ENCODE measurements around the gene TCEA3.

Gene TCEA3

DNA sequence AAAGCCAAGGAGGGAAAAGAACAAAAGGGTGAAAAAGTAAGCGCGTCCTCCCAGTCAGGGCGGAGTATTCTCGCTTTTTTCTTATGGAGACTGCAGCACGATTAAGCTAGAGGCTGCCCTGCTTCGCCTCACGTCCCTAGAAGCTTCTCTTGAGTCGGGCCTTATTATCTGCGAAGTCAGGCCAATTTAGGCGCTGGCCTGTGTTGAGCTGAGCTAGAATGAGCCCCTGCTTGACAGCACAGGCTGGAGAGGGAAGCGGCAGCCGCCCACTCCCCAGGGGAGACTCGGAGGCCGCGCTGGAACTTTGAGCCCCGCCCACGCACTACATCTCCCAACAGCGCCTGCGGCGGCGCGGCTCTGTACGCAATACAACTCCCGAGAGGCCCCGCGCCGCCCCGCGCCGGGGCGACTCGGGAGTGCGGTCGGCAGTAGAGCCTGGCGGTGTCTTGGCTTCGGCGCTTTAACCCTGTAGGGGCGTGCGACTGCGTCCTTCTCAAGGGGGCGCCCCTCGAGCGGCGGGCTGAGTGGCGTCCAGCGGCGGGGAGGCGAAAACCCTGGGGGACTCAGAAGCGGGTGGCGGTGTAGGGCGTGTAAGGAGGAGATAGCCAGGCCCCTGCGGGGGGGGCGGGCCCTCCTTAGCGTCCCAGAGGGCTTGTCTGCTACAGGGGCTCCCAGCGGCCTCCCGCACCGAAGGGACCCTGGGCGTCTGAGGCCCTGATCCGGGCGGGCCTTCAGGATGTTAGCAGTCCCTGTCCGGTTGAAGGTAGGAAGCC lies 55.8 kb downstream of the TCEA3 start:
- Histone ChIP-seq H3K9me3 (peaks cover 4% of the 10 kb centered on the region), H3K36me3 (replicated peaks) (peaks cover 30% of the 10 kb centered on the region), H3K27me3 (ENCODE audit: low read depth) (no peaks in the 10 kb centered on the region), H3K4me3 (peak overlapping the region; percentile 84), H3K4me1 (peaks cover 31% of the 10 kb centered on the region)
- in situ Hi-C loops (cut with MboI; ENCODE audit: low sequenced_read_pairs), result no loop called here
- DNase-seq (ENCODE audit: low spot score in 2 of 2), result peak; percentile 94 to 95

DNA sequence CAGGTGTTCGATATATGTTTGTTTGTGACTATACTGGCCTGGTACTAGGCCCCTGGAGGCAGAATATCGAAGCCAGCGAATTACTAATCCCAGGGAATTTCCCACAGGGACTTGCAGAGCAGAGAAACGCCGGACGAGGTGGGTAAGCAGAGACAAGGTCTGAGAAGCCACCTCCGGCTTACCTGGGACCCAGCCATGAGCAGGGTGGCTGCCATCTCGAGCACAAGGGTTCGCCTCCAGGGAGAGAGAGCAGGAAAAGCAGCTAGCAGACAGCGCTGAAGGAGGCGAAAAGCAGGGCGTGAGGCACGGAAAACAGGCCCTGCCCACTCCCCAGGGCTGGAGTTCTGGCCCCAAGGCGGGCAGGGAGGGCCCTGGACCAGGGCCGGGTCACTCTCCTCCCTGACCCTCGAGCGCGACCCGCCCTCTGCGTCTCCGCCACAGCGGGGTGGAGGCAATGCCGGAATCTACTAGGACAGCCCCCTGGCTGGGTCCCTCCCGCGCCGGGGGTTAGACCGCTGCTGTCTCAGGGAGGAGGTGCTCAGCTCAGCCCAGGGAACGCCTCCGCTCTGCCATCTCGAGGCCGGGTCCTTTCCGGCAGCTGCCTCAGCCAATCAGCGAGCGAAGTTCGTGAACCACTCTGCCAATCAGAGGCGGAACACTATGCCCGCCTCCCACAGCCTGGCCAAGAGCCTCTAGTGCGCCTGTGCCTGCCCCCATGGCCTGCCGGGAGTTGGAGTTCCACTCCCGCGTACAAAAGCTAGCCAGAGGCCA lies 56.6 kb downstream of the TCEA3 start:
- H3K9me3 ChIP-seq, result peaks cover 11% of the 10 kb centered on the region
- DNase-seq (ENCODE audit: low spot score in 2 of 2), result peak; percentile 98 to 99
- in situ Hi-C loops (cut with MboI; ENCODE audit: low sequenced_read_pairs), result no loop called here
- H3K36me3 ChIP-seq (replicated peaks), result peaks cover 37% of the 10 kb centered on the region
- H3K27me3 ChIP-seq (ENCODE audit: low read depth), result no peaks in the 10 kb centered on the region
- peaks cover 31% of the 10 kb centered on the region for H3K4me1 ChIP-seq
- H3K4me3 ChIP-seq, result peak overlapping the region; percentile 84

DNA sequence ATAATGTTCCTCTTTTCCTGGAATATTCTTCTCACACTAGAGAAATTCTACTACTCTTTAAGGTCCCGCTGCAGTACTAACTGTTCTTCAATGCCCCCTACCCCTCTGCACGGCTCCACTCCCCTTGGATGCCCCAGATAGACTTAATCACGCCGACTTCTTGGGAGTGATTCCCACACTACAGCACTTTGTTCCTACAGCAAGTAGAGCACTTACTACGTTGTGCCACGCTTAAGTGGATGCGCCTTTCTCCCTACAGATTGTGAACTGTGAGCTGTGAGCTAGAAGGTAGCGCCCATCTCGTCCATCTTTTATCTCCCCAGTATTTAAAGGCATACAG lies 57.1 kb downstream of the TCEA3 start:
- H3K27me3 ChIP-seq (ENCODE audit: low read depth), result no peaks in the 10 kb centered on the region
- H3K36me3 ChIP-seq (replicated peaks), result peaks cover 43% of the 10 kb centered on the region

DNA sequence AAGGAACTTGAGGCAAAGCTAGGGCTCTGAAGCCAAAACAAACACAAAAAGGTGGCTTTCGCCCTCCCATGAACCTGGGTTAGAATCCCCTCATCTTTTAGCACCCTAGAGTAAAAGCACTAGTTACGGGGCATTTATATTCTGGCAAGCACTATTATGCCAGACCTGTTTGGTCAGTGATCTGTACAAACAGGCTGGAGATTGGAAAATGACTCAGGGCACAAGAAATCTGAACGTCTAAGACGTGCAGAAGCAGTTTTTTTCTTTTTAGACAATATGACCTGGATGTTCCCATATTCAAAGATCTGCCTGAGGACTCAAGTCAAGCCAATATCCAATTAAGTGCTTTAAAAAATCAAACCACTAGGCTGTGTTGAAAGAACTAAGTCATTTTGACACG lies 58.0 kb downstream of the TCEA3 start:
- Histone ChIP-seq H3K9me3 (peaks cover 24% of the 10 kb centered on the region), H3K4me1 (peaks cover 20% of the 10 kb centered on the region), H3K27me3 (ENCODE audit: low read depth) (no peaks in the 10 kb centered on the region), H3K36me3 (replicated peaks) (peaks cover 51% of the 10 kb centered on the region), H3K4me3 (no peak overlapping the region)
- in situ Hi-C loops (cut with MboI; ENCODE audit: low sequenced_read_pairs), result no loop called here
- DNase-seq (ENCODE audit: low spot score in 2 of 2), result no peak

More for the DNA sequence above, 57.1 kb downstream of the TCEA3 start:
- Histone ChIP-seq H3K4me1 (peaks cover 28% of the 10 kb centered on the region), H3K4me3 (peak overlapping the region; percentile 84), H3K9me3 (peaks cover 16% of the 10 kb centered on the region)
- no peak for DNase-seq (ENCODE audit: low spot score in 2 of 2)
- in situ Hi-C loops (cut with MboI; ENCODE audit: low sequenced_read_pairs), result no loop called here

DNA sequence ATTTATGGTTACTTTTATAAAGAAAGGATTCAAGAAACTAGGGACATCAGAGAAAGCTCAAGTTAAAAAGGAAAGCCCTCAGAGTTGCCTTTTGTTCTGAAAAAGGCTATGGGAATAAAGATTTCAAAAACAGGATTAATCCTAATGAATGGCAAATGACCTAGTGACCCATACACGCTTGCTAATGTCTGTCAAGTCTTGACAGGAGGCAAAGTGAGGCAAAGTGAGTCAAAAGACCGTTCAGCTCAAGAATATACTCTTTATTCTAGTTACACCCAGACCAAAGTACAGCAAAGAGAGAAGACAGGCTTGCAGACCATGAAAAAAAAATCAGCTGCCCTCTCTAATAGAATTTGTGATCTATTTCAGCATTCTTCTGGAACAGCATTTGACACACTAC lies 58.4 kb downstream of the TCEA3 start:
- DNase-seq (ENCODE audit: low spot score in 2 of 2), result peak in 1 of 2 experiments; percentile 48
- H3K4me1 ChIP-seq, result peaks cover 15% of the 10 kb centered on the region
- H3K27me3 ChIP-seq (ENCODE audit: low read depth), result no peaks in the 10 kb centered on the region
- in situ Hi-C loops (cut with MboI; ENCODE audit: low sequenced_read_pairs), result no loop called here
- no peak overlapping the region for H3K4me3 ChIP-seq
- peaks cover 56% of the 10 kb centered on the region for H3K36me3 ChIP-seq (replicated peaks)
- H3K9me3 ChIP-seq, result peaks cover 29% of the 10 kb centered on the region

DNA sequence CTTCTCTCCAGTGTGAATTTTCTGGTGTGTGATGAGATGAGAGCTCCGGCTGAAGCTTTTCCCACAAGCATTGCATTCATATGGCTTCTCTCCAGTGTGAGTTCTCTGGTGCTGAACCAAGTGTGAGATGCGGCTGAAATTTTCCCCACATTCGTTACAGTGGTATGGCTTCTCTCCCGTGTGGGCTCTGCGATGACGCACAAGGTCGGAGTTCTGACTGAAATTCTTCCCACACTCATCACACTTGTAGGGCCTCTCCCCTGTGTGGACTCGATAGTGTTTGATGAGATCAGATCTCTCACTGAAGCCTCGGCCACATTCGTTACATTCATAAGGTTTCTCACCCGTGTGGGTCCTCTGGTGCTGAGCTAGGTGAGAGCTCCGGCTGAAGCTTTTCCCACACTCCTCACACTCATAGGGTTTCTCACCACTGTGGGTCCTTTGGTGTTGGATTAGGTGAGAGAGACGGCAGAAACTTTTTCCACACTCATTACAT lies 62.3 kb downstream of the TCEA3 start:
- Histone ChIP-seq H3K27me3 (ENCODE audit: low read depth) (no peaks in the 10 kb centered on the region), H3K9me3 (peaks cover 45% of the 10 kb centered on the region), H3K4me1 (peaks cover 5% of the 10 kb centered on the region), H3K36me3 (replicated peaks) (peaks cover 81% of the 10 kb centered on the region), H3K4me3 (no peak overlapping the region)
- DNase-seq (ENCODE audit: low spot score in 2 of 2), result no peak
- in situ Hi-C loops (cut with MboI; ENCODE audit: low sequenced_read_pairs), result no loop called here

DNA sequence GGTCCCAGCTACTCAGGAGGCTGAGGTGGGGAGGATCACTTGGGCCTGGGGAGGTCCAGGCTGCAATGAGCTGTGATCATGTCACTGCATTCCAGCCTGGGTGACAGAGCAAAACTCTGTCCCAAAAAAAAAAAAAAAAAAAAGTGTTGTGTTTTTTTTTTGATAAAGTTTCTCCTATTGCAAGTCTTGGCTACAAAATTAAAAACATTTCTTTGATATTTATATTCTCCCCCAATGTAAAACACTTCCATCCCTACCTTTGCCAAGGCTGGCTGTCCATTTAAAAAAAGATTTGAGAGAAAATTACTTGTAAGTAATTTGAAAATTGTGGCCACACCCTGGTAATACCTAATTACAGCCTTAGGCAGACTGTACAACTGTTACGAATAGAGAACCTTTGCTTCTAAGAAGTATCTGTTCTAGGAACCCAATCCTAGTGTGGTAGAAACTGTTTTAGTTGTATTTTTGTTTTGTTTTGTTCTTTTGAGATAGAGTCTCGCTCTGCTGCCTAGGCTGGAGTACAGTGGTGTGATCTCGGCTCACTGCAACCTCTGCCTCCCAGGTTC lies 66.2 kb downstream of the TCEA3 start:
- Histone ChIP-seq H3K4me3 (no peak overlapping the region), H3K36me3 (replicated peaks) (peaks cover 48% of the 10 kb centered on the region), H3K4me1 (no peaks in the 10 kb centered on the region; the same call in 1 of the 2 replicates), H3K9me3 (peaks cover 39% of the 10 kb centered on the region), H3K27me3 (ENCODE audit: low read depth) (no peaks in the 10 kb centered on the region)
- in situ Hi-C loops (cut with MboI; ENCODE audit: low sequenced_read_pairs), result no loop called here
- no peak for DNase-seq (ENCODE audit: low spot score in 2 of 2)

DNA sequence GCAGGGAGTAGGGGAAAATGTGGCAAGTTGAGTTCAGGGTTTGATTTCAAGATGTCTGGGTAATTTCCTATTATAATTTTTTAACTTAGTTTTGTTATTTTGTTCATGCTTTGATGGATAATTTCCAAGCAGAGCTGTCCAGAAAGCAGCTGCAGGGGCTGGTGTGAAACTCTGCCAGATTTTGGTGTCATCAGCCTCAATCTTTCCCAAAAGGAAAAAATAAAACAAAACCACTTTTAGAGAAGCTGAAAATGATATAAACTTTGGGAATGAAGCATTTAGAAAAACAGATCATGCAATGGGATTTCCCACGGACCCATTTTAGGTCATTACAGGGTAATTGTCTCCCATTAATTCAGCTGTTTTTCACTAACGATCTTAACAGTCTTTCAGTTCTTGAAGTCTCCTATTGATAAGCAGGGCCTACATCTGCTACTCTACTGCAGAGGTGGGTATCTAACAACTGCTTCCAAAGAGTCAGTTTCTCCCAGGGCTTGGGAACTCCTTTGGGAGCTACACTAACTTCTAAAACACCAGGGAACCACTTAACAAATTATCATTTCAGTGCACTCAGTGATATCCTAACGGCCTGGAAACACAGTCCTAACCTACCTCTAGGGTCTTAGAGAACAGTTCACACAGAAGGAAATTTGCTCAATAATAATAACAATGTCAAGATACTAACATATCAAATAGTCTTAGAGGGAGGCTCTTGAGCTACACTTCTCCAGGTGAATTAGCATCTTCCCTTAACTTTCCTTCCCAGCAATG lies 67.2 kb downstream of the TCEA3 start:
- no peak overlapping the region for H3K4me3 ChIP-seq
- in situ Hi-C loops (cut with MboI; ENCODE audit: low sequenced_read_pairs), result no loop called here
- H3K27me3 ChIP-seq (ENCODE audit: low read depth), result no peaks in the 10 kb centered on the region
- no peaks in the 10 kb centered on the region; the same call in 1 of the 2 replicates for H3K4me1 ChIP-seq
- H3K36me3 ChIP-seq (replicated peaks), result peaks cover 38% of the 10 kb centered on the region
- peaks cover 28% of the 10 kb centered on the region for H3K9me3 ChIP-seq
- no peak for DNase-seq (ENCODE audit: low spot score in 2 of 2)

DNA sequence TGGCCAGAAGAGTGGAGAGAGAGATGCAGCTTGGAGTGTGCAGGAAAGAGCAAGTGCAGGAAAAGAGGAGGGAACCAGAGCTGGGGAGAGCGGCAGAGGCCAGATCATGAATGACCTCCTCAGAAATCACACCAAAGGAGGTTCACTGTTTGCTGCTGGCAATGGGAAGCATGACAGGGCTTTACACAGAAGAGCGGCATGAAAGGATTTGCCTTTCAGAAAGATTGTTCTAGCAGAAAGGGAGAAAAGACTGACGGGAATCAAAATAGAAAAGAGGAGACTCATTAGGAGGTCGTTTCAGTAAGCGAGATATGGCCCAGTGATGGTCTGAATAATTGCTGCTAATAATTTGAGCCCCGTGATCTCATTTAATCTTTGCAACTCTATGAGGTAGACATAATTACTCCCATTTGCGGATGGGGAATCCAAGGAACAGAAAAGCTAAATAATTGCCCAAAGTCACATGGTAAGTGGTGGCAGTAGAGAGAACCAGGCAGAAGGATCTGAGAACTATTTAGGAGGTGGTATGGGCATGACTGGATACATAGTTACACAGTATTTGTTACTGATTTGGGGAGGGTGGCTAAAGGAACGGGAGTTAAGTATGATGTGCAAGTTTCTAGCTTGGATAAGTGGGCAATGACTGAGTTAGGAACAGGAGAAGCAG lies 67.9 kb downstream of the TCEA3 start:
- no peaks in the 10 kb centered on the region; the same call in 1 of the 2 replicates for H3K4me1 ChIP-seq
- in situ Hi-C loops (cut with MboI; ENCODE audit: low sequenced_read_pairs), result no loop called here
- DNase-seq (ENCODE audit: low spot score in 2 of 2), result no peak
- H3K9me3 ChIP-seq, result peaks cover 21% of the 10 kb centered on the region
- no peak overlapping the region for H3K4me3 ChIP-seq
- H3K36me3 ChIP-seq (replicated peaks), result peaks cover 31% of the 10 kb centered on the region
- no peaks in the 10 kb centered on the region for H3K27me3 ChIP-seq (ENCODE audit: low read depth)

DNA sequence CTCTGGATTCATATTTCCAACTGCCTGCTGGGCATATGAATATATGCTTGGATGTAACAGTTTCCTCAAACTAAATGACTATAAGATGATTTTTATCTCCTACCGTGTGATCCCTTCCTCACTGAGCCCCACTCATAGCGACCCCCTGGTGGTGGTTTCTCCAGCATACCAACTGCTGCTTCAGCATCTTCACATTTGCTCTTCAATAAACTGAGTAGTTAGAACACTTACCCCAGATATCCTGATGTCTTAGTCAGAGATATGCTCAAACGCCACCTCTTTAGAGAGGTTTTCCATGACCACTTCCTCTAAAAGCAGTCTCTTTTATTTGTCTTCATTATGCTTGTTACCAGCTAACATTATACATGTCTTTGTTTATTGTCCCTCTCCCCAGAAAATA lies 70.3 kb downstream of the TCEA3 start:
- H3K27me3 ChIP-seq (ENCODE audit: low read depth), result no peaks in the 10 kb centered on the region
- no peaks in the 10 kb centered on the region; the same call in 1 of the 2 replicates for H3K4me1 ChIP-seq
- H3K36me3 ChIP-seq (replicated peaks), result peaks cover 7% of the 10 kb centered on the region
- no peak overlapping the region for H3K4me3 ChIP-seq
- H3K9me3 ChIP-seq, result peaks cover 4% of the 10 kb centered on the region
- in situ Hi-C loops (cut with MboI; ENCODE audit: low sequenced_read_pairs), result no loop called here
- DNase-seq (ENCODE audit: low spot score in 2 of 2), result no peak

DNA sequence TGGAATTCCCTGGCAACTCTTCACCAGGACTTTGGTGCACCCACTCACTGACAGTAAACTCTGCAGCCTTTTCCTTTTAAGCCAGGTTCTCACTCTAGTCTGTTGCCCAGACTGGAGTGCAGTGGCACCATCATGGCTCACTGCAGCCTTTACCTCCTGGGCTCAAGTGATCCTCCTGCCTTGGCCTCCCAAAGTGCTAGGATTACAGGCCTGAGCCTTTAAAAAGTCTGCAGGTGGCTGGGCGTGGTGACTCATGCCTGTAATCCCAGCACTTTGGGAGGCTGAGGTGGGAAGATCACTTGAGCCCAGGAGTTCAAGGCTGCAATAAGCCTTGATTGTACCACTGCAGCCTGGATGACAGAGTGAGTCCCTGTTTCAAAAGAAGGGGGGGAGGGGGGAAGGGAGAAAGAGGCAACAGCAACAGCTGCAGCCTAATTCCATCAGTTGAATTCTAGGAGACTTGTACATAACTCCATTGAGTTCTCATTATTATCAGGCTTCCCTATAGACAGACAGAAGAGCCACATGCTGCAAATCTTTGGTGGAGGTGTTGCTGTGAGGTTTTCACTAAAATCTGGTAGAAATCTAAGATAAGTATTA lies 72.4 kb downstream of the TCEA3 start:
- H3K27me3 ChIP-seq (ENCODE audit: low read depth), result no peaks in the 10 kb centered on the region
- H3K4me1 ChIP-seq, result no peaks in the 10 kb centered on the region
- H3K36me3 ChIP-seq (replicated peaks), result no peaks in the 10 kb centered on the region
- H3K9me3 ChIP-seq, result no peaks in the 10 kb centered on the region
- no peak for DNase-seq (ENCODE audit: low spot score in 2 of 2)
- in situ Hi-C loops (cut with MboI; ENCODE audit: low sequenced_read_pairs), result no loop called here
- no peak overlapping the region for H3K4me3 ChIP-seq

DNA sequence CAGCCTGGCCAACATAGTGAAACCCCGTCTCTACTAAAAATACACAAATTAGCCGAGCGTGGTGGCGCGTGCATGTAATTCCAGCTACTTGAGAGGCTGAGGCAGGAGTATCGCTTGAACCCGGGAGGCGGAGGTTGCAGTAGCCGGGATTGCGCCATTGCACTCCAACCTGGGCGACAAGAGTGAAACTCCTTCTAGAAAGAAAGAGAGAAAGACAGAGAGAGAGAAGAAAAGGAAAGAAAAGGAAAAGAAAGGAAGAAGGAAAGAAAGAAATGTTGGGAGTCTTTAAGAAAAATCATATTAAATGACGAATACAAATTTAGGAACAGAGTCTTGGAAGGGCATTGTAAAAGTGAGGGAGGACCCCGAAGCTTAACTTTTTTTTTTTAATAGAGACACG lies 78.6 kb downstream of the TCEA3 start:
- H3K36me3 ChIP-seq (replicated peaks), result no peaks in the 10 kb centered on the region; the same call in 1 of the 2 replicates
- H3K4me3 ChIP-seq, result no peak overlapping the region
- no peaks in the 10 kb centered on the region for H3K27me3 ChIP-seq (ENCODE audit: low read depth)
- no peak for DNase-seq (ENCODE audit: low spot score in 2 of 2)
- in situ Hi-C loops (cut with MboI; ENCODE audit: low sequenced_read_pairs), result no loop called here
- H3K9me3 ChIP-seq, result no peaks in the 10 kb centered on the region
- peaks cover 9% of the 10 kb centered on the region for H3K4me1 ChIP-seq
